Activated CD4-positive, alpha-beta T cell treated with anti-CD3 and anti-CD28 coated beads, Interleukin-2, amount 10 ng/mL, durations not matched to agents 24 days and 14 days (primary cell): ENCODE measurements around the gene COL18A1. TPM values are rescaled to one million over a fixed set of nuclear protein-coding genes. Genes with fewer than 3 reads are reported as not detected.

Source experiments
- DNase-seq: peaks from one replicate; pipeline ENCODE4 v3.0.0; 2022
- H3K27ac Mint-ChIP-seq: one replicate; pipeline ENCODE4 v1.8.0; 2022; ENCODE audit warnings: mild to moderate bottlenecking, mixed read lengths
- H3K27me3 Mint-ChIP-seq: one replicate; pipeline ENCODE4 v1.8.0; 2022; ENCODE audit warnings: mixed read lengths
- H3K36me3 Mint-ChIP-seq: one replicate; pipeline ENCODE4 v1.8.0; 2022; ENCODE audit warnings: low read depth, mild to moderate bottlenecking, mixed read lengths
- H3K4me1 Mint-ChIP-seq: one replicate; pipeline ENCODE4 v1.8.0; 2021; ENCODE audit warnings: mixed read lengths
- H3K4me3 Mint-ChIP-seq: one replicate; pipeline ENCODE4 v1.8.0; 2022; ENCODE audit warnings: mild to moderate bottlenecking, moderate library complexity, mixed read lengths
- H3K9me3 Mint-ChIP-seq: one replicate; pipeline ENCODE4 v1.8.0; 2021; ENCODE audit warnings: mixed read lengths
- intact Hi-C: fragments of 100-400 bp; cut with micrococcal nuclease; formaldehyde crosslinking; loops from one replicate; pipeline ENCODE4 v1.15.1; 2023
- total RNA-seq: library from RNA; stranded (reverse); gene quantifications from 2 replicates; pipeline ENCODE4 v1.2.3, GENCODE V29; 2022

Gene COL18A1
- total RNA-seq, 1 donor from 2014 or later, result 3.2 TPM

GRCh38 chr21:45461806-45462341 lies 56.9 kb downstream of the COL18A1 start:
- DNase-seq, result no peak
- no peak overlapping the region for H3K27ac Mint-ChIP-seq
- peaks cover 15% of the 10 kb centered on the region for H3K27me3 Mint-ChIP-seq
- H3K36me3 Mint-ChIP-seq, result no peaks in the 10 kb centered on the region
- no peaks in the 10 kb centered on the region for H3K4me1 Mint-ChIP-seq
- intact Hi-C loops, result no loop called here
- H3K9me3 Mint-ChIP-seq, result no peaks in the 10 kb centered on the region
- no peak overlapping the region for H3K4me3 Mint-ChIP-seq

- no peak overlapping the region for H3K4me3 Mint-ChIP-seq
- peaks cover 15% of the 10 kb centered on the region for H3K27me3 Mint-ChIP-seq
- no peaks in the 10 kb centered on the region for H3K9me3 Mint-ChIP-seq
- H3K4me1 Mint-ChIP-seq, result no peaks in the 10 kb centered on the region
- DNase-seq, result no peak
- intact Hi-C loops, result no loop called here
- no peak overlapping the region for H3K27ac Mint-ChIP-seq
- no peaks in the 10 kb centered on the region for H3K36me3 Mint-ChIP-seq
Observed at GRCh38 chr21:45463871-45464270, 58.9 kb downstream of the COL18A1 start.

- Mint-ChIP-seq H3K27me3 (peaks cover 15% of the 10 kb centered on the region), H3K27ac (no peak overlapping the region), H3K9me3 (no peaks in the 10 kb centered on the region), H3K36me3 (no peaks in the 10 kb centered on the region), H3K4me3 (no peak overlapping the region), H3K4me1 (no peaks in the 10 kb centered on the region)
- intact Hi-C loops, result no loop called here
- DNase-seq, result no peak
Observed at GRCh38 chr21:45464309-45464708, 59.3 kb downstream of the COL18A1 start.

GRCh38 chr21:45465105-45465504 lies 60.1 kb downstream of the COL18A1 start:
- Mint-ChIP-seq H3K4me1 (peaks cover 3% of the 10 kb centered on the region), H3K36me3 (no peaks in the 10 kb centered on the region), H3K27ac (no peak overlapping the region), H3K27me3 (peaks cover 15% of the 10 kb centered on the region), H3K9me3 (no peaks in the 10 kb centered on the region), H3K4me3 (no peak overlapping the region)
- intact Hi-C loops, result no loop called here
- no peak for DNase-seq

- H3K36me3 Mint-ChIP-seq, result no peaks in the 10 kb centered on the region
- no peaks in the 10 kb centered on the region for H3K9me3 Mint-ChIP-seq
- peaks cover 6% of the 10 kb centered on the region for H3K4me1 Mint-ChIP-seq
- DNase-seq, result no peak
- intact Hi-C loops, result no loop called here
- H3K4me3 Mint-ChIP-seq, result no peak overlapping the region
- H3K27ac Mint-ChIP-seq, result no peak overlapping the region
- peaks cover 15% of the 10 kb centered on the region for H3K27me3 Mint-ChIP-seq
Observed at GRCh38 chr21:45465611-45466329, 60.8 kb downstream of the COL18A1 start.

GRCh38 chr21:45466330-45467220 lies 61.6 kb downstream of the COL18A1 start:
- H3K9me3 Mint-ChIP-seq, result no peaks in the 10 kb centered on the region

GRCh38 chr21:45467221-45467779 lies 62.3 kb downstream of the COL18A1 start:
- H3K27ac Mint-ChIP-seq, result no peak overlapping the region
- H3K36me3 Mint-ChIP-seq, result no peaks in the 10 kb centered on the region
- DNase-seq, result no peak
- no peak overlapping the region for H3K4me3 Mint-ChIP-seq
- H3K4me1 Mint-ChIP-seq, result peaks cover 10% of the 10 kb centered on the region
- H3K27me3 Mint-ChIP-seq, result peaks cover 9% of the 10 kb centered on the region
- H3K9me3 Mint-ChIP-seq, result no peaks in the 10 kb centered on the region
- intact Hi-C loops, result no loop called here

More at GRCh38 chr21:45466330-45467220, 61.6 kb downstream of the COL18A1 start:
- H3K4me1 Mint-ChIP-seq, result peaks cover 10% of the 10 kb centered on the region
- no peak for DNase-seq
- H3K4me3 Mint-ChIP-seq, result no peak overlapping the region
- no peak overlapping the region for H3K27ac Mint-ChIP-seq
- intact Hi-C loops, result no loop called here
- H3K36me3 Mint-ChIP-seq, result no peaks in the 10 kb centered on the region
- peaks cover 13% of the 10 kb centered on the region for H3K27me3 Mint-ChIP-seq

- Mint-ChIP-seq H3K27me3 (peaks cover 4% of the 10 kb centered on the region), H3K4me3 (no peak overlapping the region), H3K4me1 (peaks cover 10% of the 10 kb centered on the region)
Observed at GRCh38 chr21:45468051-45468970, 63.3 kb downstream of the COL18A1 start.

GRCh38 chr21:45468971-45469272 lies 64.0 kb downstream of the COL18A1 start:
- peaks cover 10% of the 10 kb centered on the region for H3K4me1 Mint-ChIP-seq
- H3K27ac Mint-ChIP-seq, result no peak overlapping the region
- H3K9me3 Mint-ChIP-seq, result no peaks in the 10 kb centered on the region
- no peak for DNase-seq
- H3K4me3 Mint-ChIP-seq, result no peak overlapping the region
- intact Hi-C loops, result no loop called here
- peaks cover 4% of the 10 kb centered on the region for H3K27me3 Mint-ChIP-seq
- H3K36me3 Mint-ChIP-seq, result no peaks in the 10 kb centered on the region

More at GRCh38 chr21:45468051-45468970, 63.3 kb downstream of the COL18A1 start:
- DNase-seq, result no peak
- Mint-ChIP-seq H3K9me3 (no peaks in the 10 kb centered on the region), H3K27ac (no peak overlapping the region), H3K36me3 (no peaks in the 10 kb centered on the region)
- intact Hi-C loops, result no loop called here

- Mint-ChIP-seq H3K9me3 (no peaks in the 10 kb centered on the region), H3K27me3 (peaks cover 4% of the 10 kb centered on the region), H3K4me3 (no peak overlapping the region), H3K4me1 (peaks cover 12% of the 10 kb centered on the region), H3K27ac (no peak overlapping the region), H3K36me3 (no peaks in the 10 kb centered on the region)
- DNase-seq, result no peak
- intact Hi-C loops, result no loop called here
Observed at GRCh38 chr21:45469273-45470086, 64.5 kb downstream of the COL18A1 start.

GRCh38 chr21:45470087-45470515 lies 65.1 kb downstream of the COL18A1 start:
- Mint-ChIP-seq H3K27me3 (no peaks in the 10 kb centered on the region), H3K36me3 (no peaks in the 10 kb centered on the region), H3K27ac (peak overlapping the region; percentile 25), H3K4me1 (peaks cover 12% of the 10 kb centered on the region), H3K4me3 (no peak overlapping the region), H3K9me3 (no peaks in the 10 kb centered on the region)
- intact Hi-C loops, result no loop called here
- DNase-seq, result no peak

GRCh38 chr21:45470773-45471524 lies 66.0 kb downstream of the COL18A1 start:
- Mint-ChIP-seq H3K9me3 (no peaks in the 10 kb centered on the region), H3K27ac (peak overlapping the region; percentile 79), H3K27me3 (no peaks in the 10 kb centered on the region), H3K4me1 (peaks cover 12% of the 10 kb centered on the region), H3K4me3 (peak overlapping the region; percentile 9), H3K36me3 (no peaks in the 10 kb centered on the region)
- DNase-seq, result peak; percentile 62
- intact Hi-C loops, result no loop called here
